Ramos (cell line): ENCODE measurements around the gene DTNA.

Experiments used
- in situ Hi-C: fragments of 300-500 bp; cut with MboI; formaldehyde crosslinking; loops from one replicate; pipeline ENCODE4 v1.14.3; 2022; ENCODE audit warnings: low sequenced_read_pairs; ENCODE audit not compliant: unreplicated experiment

DTNA gene

DNA sequence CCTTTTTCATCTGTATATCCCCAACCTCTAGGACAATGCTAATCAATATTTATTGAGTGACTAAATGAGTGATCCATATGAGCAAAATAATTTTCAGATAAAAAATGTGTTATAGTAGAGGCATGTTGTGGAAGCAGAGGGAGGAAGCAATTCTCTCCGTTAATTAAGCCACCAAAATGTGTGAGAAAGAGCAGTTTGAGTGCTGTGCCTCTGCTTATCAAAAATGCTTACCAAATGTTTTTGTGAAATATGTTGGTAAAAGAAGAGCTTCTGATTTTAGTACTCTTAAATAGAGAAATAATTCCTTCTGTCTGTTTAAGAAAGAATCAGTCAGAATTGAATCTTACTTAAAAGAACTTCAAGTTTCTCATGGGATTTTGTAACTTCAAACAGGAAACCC, 90.3 kb downstream of the DTNA start:
- in situ Hi-C loops = no loop called here

DNA sequence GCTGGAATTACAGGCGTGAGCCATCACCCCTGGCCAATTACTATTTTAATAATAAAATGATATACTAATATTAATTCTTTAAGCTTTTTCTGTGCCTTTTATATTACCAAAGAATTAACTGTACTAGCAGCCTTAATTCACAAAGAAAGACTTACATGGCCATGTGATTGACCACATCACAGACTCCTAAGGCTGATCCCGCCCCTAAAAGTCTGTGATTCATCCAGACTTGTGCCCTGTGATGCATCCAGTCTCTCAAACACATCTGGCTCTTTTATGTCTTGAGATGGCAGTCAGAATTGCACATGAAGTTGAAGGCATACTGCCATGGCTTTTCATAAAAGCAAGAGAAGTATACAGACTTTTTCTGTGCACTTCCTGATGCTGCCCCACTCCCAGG, 91.7 kb downstream of the DTNA start:
- in situ Hi-C loops = no loop called here

DNA sequence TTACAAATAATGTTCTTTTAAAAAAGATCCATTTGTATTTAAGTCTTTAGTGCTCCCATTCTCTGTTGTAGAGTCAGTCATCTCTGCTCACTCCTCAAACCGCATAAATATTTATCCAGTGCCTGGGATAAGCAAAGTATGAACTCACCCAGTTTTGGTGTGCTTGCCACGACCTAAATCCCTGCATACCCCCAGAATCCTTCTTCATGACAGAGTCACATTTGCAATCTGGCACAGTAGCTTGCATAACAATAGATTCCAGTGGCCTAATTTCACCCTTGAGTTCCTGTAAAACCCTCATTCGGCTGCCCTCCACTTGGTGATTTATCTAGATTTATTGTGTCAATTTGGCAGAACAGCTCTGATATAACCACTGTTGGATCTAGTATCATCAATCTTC, 92.9 kb downstream of the DTNA start:
- in situ Hi-C loops = no loop called here

- in situ Hi-C loops = no loop called here
These were observed 93.8 kb downstream of the DTNA start for GRCh38 chr18:34803877-34804400.

DNA sequence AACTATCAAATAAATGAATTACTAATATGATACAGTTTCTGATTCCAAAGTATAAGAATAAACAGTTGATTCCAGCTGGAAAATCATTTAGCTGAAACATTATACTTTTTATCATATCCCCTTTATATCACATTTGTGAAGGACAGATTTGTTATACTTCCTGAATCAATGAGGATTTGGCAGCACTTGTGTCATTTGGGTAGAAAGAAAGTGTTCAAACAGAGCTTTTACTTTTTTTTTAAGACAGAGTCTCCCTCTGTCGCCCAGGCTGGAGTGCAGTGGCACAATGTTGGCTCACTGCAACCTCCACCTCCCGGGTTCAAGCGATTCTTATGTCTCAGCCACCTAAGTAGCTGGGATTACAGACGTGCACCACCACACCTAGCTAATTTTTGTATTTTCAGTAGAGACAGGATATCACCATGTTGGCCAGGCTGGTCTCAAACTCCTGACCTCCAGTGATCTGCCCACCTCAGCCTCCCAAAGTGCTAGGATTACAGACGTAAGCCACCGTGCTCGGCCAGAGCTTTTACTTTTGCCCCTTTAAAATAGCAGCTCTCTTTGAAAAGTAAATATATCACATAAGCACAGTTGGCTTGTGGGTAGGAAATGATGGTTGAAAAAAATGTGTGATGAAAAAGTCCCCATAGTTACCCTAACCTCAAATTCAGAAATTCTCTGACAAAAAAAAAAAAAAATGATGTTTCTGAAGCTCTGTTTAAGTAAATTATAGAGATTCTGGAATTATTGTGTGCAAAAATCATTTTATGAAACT, 95.2 kb downstream of the DTNA start:
- in situ Hi-C loops = no loop called here

DNA sequence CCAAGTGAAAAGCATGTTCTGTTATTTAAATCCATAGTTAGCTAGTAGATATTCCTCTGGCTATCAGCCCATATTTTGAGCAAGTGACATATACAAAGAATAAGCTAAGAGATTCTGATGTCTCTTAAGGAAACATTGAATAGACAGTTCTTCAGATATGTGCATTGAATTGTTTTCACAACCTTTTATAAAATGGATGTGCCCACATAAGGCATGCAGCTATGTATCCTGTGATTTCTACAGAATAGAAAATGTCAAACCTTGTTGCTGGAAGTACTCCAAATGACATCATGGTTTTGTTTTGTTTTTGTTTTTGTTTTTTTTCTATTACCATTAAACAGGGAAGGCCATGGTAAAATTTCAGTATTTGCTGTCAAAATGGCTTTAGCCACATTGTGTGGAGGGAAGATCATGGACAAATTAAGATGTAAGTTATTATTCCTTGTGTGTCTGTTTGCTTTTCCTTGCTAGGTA, 95.8 kb downstream of the DTNA start:
- in situ Hi-C loops = no loop called here

DNA sequence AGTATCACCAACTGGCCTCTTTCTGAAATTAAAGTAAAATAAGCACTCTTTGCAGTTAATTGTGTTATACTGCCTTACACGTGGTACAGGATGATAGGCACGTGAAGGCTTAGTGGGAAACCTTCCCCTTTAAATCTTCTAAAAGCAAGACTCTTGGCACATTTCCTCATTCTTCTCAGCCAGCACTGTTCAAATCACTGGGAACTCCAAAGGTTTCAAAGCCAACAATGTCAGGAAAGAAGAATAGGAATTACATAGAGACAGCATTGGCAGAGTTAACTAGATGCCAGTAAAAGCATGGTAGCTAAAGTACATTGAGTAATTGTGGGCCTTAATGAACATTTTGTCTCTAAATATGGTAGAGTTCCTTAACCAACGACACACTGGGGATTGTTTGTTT, 96.4 kb downstream of the DTNA start:
- in situ Hi-C loops = no loop called here

GRCh38 chr18:34807106-34807796, 97.2 kb downstream of the DTNA start:
- in situ Hi-C loops = no loop called here

GRCh38 chr18:34808389-34808788, 98.3 kb downstream of the DTNA start:
- in situ Hi-C loops = no loop called here

- in situ Hi-C loops = no loop called here
These were observed 99.5 kb downstream of the DTNA start for GRCh38 chr18:34809451-34810072.

DNA sequence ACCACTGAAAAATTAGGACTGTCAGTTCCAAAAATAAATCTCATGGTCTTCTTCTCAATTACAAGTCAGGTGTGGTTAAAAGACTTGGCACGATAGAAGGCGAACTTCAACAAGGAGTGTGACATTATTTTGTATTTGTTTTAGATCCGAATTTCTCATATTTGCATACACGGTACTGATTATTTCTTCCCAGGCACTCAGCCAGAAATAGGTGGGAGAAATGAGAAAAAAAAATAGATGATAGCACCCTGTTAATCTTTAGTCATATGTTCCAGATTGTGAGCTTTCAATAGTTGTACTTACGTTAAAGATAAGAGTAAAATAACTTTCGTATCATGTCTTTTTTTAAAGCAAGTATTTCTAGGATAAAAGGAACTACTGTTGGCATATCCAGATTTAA, 106.1 kb downstream of the DTNA start:
- in situ Hi-C loops = no loop called here

GRCh38 chr18:34817636-34818035, 107.5 kb downstream of the DTNA start:
- in situ Hi-C loops = no loop called here

DNA sequence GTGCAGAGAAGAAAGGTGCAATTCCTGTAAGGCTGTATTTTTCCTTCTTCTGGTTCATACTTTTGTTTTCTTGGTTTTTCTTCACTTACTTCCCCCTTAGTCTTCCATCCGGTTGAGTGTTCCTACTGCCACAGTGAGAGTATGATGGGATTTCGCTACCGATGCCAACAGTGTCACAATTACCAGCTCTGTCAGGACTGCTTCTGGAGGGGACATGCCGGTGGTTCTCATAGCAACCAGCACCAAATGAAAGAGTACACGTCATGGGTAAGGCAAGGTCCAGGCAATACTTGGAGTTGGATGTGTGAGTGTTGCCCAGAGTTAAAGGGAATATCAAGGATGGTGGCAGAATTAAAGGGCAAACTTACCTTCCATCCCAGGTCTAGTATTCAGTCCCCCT, 108.0 kb downstream of the DTNA start:
- in situ Hi-C loops = no loop called here

GRCh38 chr18:34820360-34821065, 110.4 kb downstream of the DTNA start:
- in situ Hi-C loops = no loop called here

DNA sequence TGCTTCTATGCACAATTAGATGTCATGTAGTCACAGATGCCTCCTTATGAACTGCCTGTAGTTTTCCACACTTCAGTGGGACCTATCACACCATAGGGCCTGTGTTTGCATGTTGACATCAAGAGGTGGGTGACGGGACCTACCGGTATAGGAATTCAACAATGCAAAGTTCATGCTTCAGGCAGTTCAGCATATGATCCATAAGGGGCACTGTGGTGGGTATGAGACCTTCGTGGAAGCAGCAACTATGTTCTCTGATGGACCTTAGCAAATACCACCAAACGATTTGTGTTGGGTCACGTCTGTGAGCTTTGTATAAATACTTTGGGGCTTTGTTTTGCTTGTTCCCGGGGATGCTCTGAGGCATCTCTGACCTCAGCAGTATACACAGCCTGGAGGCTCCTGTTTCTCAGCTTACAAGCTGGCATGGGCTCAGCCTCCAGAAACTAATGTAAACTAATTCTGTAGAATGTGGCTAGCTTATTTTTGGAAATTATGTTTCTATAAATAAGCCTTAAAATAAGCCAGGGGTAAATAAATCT, 111.6 kb downstream of the DTNA start:
- in situ Hi-C loops = no loop called here

- in situ Hi-C loops = no loop called here
These were observed 118.0 kb downstream of the DTNA start for GRCh38 chr18:34828093-34828492.

DNA sequence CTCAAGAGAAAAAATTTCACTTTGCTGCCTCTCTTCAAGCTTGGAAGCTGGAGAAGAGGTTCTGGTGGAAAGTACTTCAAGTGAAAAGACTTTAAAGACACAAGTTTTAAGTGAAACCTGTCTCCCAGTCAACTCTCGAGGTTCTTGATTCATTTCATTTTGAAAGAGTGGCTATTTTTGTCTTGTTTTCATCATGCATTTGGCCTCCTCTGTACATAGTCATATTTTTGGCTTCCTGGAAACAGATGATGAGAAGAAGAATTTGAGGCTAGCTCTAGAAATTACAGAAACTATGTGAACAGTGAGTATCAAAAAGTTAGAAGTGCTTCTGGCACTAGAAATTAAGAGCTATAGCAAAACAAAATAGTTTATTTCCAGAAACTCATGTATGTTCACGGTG, 124.8 kb downstream of the DTNA start:
- in situ Hi-C loops = no loop called here

GRCh38 chr18:34835466-34835865, 125.4 kb downstream of the DTNA start:
- in situ Hi-C loops = no loop called here

DNA sequence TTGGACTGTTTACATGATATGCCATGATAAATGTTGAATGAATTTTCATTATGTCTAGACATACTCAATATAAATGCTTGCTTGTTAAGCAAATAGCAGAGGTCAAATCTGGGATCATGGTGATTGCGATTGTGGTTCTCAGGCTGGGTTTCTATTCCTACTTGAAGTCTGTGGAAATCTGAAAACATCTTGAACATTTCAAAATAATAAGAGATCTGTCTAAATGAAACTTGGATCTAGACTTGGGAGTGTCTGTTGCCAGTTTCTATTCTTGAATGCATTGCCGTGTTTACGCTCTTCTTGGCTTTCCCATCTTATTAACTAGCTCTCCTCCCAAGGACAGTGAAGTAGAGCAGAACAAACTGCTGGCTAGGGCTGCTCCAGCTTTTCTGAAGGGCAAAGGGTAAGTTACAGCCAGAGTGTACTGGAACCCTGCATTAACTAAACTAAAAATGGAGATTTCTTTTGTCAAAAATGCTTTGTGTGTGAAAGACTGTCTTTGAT, 127.7 kb downstream of the DTNA start:
- in situ Hi-C loops = no loop called here

DNA sequence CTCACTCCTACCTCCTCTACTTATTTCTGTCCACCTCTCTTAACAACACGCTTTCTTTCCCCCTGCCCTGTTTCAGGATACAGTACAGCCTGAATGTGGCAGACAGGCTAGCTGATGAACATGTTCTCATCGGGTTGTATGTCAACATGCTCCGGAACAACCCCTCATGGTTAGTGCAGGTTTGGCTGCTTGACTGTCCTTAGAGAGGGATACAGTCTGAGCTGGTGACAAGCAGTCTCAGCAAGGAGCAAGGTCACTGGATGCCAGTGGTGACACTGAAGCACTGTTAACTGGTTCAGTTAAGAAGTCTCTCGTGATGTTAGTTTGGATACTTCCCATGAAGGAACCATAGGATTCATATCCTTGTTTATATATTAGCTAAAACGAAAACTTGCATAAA, 128.6 kb downstream of the DTNA start:
- in situ Hi-C loops = no loop called here
